NT2/D1 (cell line): ENCODE measurements around the gene ANKRD30B.
"Not testable (repeated sequence)": the region's sequence is repeated elsewhere in the genome, so short reads cannot be mapped to it uniquely, and the experiment has no call there.

ENCODE experiments used
- SUZ12 ChIP-seq: IDR thresholded peaks from 2 replicates; pipeline ENCODE4 v1.6.1; 2011; ENCODE audit not compliant: insufficient read length, insufficient read depth; ENCODE audit errors: extremely low read depth
- YY1 ChIP-seq: IDR thresholded peaks from 2 replicates; pipeline ENCODE4 v1.6.1; 2011; ENCODE audit not compliant: insufficient read length, insufficient read depth

DNA sequence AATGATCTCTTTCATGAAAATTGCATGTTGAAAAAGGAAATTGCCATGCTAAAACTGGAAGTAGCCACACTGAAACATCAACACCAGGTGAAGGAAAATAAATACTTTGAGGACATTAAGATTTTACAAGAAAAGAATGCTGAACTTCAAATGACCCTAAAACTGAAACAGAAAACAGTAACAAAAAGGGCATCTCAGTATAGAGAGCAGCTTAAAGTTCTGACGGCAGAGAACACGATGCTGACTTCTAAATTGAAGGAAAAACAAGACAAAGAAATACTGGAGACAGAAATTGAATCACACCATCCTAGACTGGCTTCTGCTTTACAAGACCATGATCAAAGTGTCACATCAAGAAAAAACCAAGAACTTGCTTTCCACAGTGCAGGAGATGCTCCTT lies 103.6 kb downstream of the ANKRD30B start:
- TF ChIP-seq YY1, SUZ12: not testable (repeated sequence)
